Tibial nerve (tissue), 4 donors: ENCODE measurements around the gene ANO3. TPM values are rescaled to one million over a fixed set of nuclear protein-coding genes. Genes with fewer than 3 reads are reported as not detected.

ENCODE experiments used
- DNase-seq, 2 donors: peaks; one replicate each; pipeline ENCODE4 v3.0.0-alpha.2; 2019; ENCODE audit warnings: low spot score in 2 of 2
- H3K27ac ChIP-seq, 4 donors: fragments of 200-600 bp; sonication (generic) in 3 of 4; one replicate each; pipeline ENCODE4 v1.5.1; 2017 to 2019; ENCODE audit warnings: mild to moderate bottlenecking in 1 of 4
- H3K27me3 ChIP-seq, 2 donors: fragments of 200-600 bp; sonication (generic) in 1 of 2; one replicate each; pipeline versions ENCODE4 v1.5.1 to v1.6.0; 2017 to 2019
- H3K36me3 ChIP-seq, 3 donors: fragments of 200-600 bp; sonication (generic); one replicate each; pipeline ENCODE4 v1.5.1; 2018 to 2019
- H3K4me1 ChIP-seq, 4 donors: fragments of 200-600 bp; sonication (generic) in 3 of 4; one replicate each; pipeline ENCODE4 v1.5.1; 2017 to 2019
- H3K4me3 ChIP-seq, 4 donors: fragments of 200-600 bp; sonication (generic) in 3 of 4; one replicate each; pipeline ENCODE4 v1.5.1; 2017 to 2019; ENCODE audit warnings: mild to moderate bottlenecking in 1 of 4, moderate library complexity in 1 of 4
- H3K9me3 ChIP-seq, 4 donors: fragments of 200-600 bp; sonication (generic) in 3 of 4; one replicate each; pipeline ENCODE4 v1.5.1; 2017 to 2019
- EP300 ChIP-seq, 2 donors: sonication (generic); formaldehyde crosslinking; IDR thresholded peaks; one replicate each; pipeline ENCODE4 v1.6.1; 2017; ENCODE audit warnings: antibody characterized with exemption in 2 of 2, mild to moderate bottlenecking in 1 of 2
- POLR2A ChIP-seq, 2 donors: fragments of 450-650 bp; IDR thresholded peaks; one replicate each; pipeline ENCODE4 v1.6.1; 2017; ENCODE audit warnings: antibody characterized with exemption in 2 of 2, mild to moderate bottlenecking in 2 of 2, moderate library complexity in 2 of 2
- WGBS, 2 donors: methylation state at CpG; one replicate each; pipeline ENCODE4 v1.1.5; 2018; 5-methylcytosine and 5-hydroxymethylcytosine counted together
- total RNA-seq, 4 donors: library from RNA; depleted of rRNA; stranded (reverse); fragments of >200 nt; gene quantifications; one replicate each; pipeline ENCODE4 v1.1.0, GENCODE V29; 2016
- TF ChIP-seq, protein P1 (sequence below), 5 experiments: fragments of 200-600 bp in 3 of 5; fragments of 450-650 bp in 2 of 5; sonication (generic) in 3 of 5; IDR thresholded peaks; one replicate each; pipeline ENCODE4 v1.5.1; 2016 to 2019; ENCODE audit warnings: antibody characterized with exemption in 5 of 5, mild to moderate bottlenecking in 3 of 5, moderate library complexity in 2 of 5

ANO3 gene
- total RNA-seq, 4 donors from 2014 or later: 0.42 to 1.7 (median 0.74) TPM

DNA sequence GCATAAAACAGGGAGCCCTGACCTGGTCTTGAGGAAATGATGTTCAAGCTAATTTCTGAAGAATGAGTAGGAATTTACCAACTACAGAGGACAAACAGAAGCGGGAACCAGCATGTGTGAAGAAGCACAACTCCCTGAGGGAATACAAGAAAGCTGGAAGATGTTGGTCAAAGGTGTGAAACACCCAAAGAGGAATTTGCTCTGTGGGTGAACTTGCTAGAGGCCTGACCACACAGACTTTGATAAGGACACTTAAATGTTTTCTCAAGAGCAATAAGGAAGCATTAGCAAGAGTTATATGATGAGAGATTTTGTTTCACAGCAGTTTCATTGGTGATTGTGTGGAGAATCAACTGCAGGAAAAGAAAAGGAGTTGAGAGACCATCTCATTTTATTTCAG is 372.3 kb downstream of the ANO3 start:
- Histone ChIP-seq H3K4me1 (no peaks in the 10 kb centered on the region), H3K27me3 (no peaks in the 10 kb centered on the region)
- WGBS, 2 donors: 70 to 89% methylated on average over 1 of the region's 1 CpG

GRCh38 chr11:26706181-26706580 is 374.3 kb downstream of the ANO3 start:
- no peaks in the 10 kb centered on the region for H3K36me3 ChIP-seq
- H3K9me3 ChIP-seq: no peaks in the 10 kb centered on the region
- no peaks in the 10 kb centered on the region for H3K27me3 ChIP-seq
- no peaks in the 10 kb centered on the region for H3K4me1 ChIP-seq
- WGBS, 2 donors: 79 to 96% methylated on average over 1 of the region's 1 CpG
- no peak for DNase-seq
- no peak overlapping the region for H3K27ac ChIP-seq
- H3K4me3 ChIP-seq: no peak overlapping the region
- TF ChIP-seq, protein P1, sequence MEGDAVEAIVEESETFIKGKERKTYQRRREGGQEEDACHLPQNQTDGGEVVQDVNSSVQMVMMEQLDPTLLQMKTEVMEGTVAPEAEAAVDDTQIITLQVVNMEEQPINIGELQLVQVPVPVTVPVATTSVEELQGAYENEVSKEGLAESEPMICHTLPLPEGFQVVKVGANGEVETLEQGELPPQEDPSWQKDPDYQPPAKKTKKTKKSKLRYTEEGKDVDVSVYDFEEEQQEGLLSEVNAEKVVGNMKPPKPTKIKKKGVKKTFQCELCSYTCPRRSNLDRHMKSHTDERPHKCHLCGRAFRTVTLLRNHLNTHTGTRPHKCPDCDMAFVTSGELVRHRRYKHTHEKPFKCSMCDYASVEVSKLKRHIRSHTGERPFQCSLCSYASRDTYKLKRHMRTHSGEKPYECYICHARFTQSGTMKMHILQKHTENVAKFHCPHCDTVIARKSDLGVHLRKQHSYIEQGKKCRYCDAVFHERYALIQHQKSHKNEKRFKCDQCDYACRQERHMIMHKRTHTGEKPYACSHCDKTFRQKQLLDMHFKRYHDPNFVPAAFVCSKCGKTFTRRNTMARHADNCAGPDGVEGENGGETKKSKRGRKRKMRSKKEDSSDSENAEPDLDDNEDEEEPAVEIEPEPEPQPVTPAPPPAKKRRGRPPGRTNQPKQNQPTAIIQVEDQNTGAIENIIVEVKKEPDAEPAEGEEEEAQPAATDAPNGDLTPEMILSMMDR (IDR thresholded peaks at IDR 0.05): no peak
- TF ChIP-seq EP300 (IDR thresholded peaks at IDR 0.05) (no peak), POLR2A (IDR thresholded peaks at IDR 0.05) (no peak)

More for the DNA sequence above, 372.3 kb downstream of the ANO3 start:
- Histone ChIP-seq H3K36me3 (no peaks in the 10 kb centered on the region), H3K9me3 (no peaks in the 10 kb centered on the region), H3K4me3 (no peak overlapping the region), H3K27ac (no peak overlapping the region)
- TF ChIP-seq, protein P1 (IDR thresholded peaks at IDR 0.05): no peak
- TF ChIP-seq EP300 (IDR thresholded peaks at IDR 0.05) (no peak), POLR2A (IDR thresholded peaks at IDR 0.05) (no peak)
- DNase-seq: no peak

DNA sequence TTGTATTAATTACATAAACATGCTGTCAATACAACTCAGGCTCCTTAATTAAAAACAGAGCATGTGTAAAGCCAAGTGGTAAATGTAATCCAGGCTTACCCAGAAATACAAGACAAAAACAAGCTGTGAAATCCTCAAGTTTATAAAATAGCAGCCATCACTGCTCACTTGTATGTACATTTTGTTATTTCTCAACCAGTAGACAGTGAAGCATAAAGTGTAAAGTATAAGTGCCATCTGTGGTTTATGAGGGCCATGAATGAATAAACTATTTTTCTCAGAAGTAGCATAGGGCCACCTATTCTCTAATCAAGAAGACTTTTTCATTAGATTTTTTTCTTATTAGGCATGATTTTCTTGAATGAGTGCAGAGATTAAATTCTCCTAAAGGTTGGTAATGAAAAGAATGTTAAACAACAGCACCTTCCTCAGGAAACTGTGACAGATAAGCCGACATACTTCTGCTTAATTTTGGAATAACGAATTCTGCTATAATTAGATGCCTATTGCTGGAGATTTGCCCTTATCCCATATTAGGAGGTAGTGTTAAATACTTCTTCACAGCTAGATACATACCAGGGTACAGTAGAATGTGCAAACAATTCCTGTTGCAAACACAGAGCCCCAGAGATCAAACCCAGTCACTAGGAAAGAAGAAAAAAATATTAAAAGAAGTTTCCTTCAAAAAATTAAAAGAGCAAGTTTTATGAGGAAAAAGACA is 377.0 kb downstream of the ANO3 start:
- no peak for DNase-seq
- Histone ChIP-seq H3K4me3 (no peak overlapping the region), H3K36me3 (no peaks in the 10 kb centered on the region), H3K9me3 (no peaks in the 10 kb centered on the region), H3K27ac (no peak overlapping the region), H3K4me1 (no peaks in the 10 kb centered on the region), H3K27me3 (no peaks in the 10 kb centered on the region)
- 50 to 73% methylated on average over 2 of the region's 2 CpGs for WGBS, 2 donors
- TF ChIP-seq, protein P1 (IDR thresholded peaks at IDR 0.05): no peak
- no peak for TF ChIP-seq EP300 (IDR thresholded peaks at IDR 0.05)
- TF ChIP-seq POLR2A (IDR thresholded peaks at IDR 0.05): no peak

DNA sequence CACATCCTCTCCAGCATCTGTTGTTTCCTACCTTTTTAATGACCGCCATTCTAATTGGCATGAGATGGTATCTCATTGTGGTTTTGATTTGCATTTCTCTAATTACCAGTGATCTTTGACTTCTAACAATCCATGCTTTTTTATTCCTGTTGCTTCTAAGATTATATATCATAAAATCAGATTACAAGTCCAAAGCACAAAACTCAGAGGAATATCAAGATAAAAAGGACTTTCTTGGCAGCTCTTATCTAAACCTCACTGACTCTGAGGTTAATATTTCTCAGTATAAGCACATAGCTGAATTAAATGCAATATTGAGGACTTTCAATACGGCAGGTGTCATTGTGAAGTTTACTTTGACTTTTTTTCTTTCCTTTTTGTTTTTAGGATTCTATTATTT is 378.6 kb downstream of the ANO3 start:
- H3K4me1 ChIP-seq: no peaks in the 10 kb centered on the region
- H3K27me3 ChIP-seq: no peaks in the 10 kb centered on the region
- TF ChIP-seq, protein P1 (IDR thresholded peaks at IDR 0.05): no peak
- TF ChIP-seq POLR2A (IDR thresholded peaks at IDR 0.05): no peak
- no peak for TF ChIP-seq EP300 (IDR thresholded peaks at IDR 0.05)
- H3K9me3 ChIP-seq: no peaks in the 10 kb centered on the region
- no peaks in the 10 kb centered on the region for H3K36me3 ChIP-seq
- WGBS, 2 donors: 96 to 97% methylated on average over 2 of the region's 2 CpGs
- H3K27ac ChIP-seq: no peak overlapping the region
- no peak for DNase-seq
- no peak overlapping the region for H3K4me3 ChIP-seq

GRCh38 chr11:26712497-26712896 is 380.6 kb downstream of the ANO3 start:
- no peaks in the 10 kb centered on the region for H3K27me3 ChIP-seq
- no peaks in the 10 kb centered on the region for H3K9me3 ChIP-seq
- H3K4me1 ChIP-seq: no peaks in the 10 kb centered on the region
- no peak overlapping the region for H3K4me3 ChIP-seq
- DNase-seq: no peak
- no peak overlapping the region for H3K27ac ChIP-seq
- WGBS, 2 donors: 57 to 61% methylated on average over 5 of the region's 5 CpGs
- no peaks in the 10 kb centered on the region for H3K36me3 ChIP-seq
- TF ChIP-seq EP300 (IDR thresholded peaks at IDR 0.05) (no peak), POLR2A (IDR thresholded peaks at IDR 0.05) (no peak)
- TF ChIP-seq, protein P1 (IDR thresholded peaks at IDR 0.05): no peak

Other genes starting within 250 kb of the ANO3 start
- not detected for gene MUC15, start 240.1 kb downstream of the ANO3 start, total RNA-seq